Hepatocyte (in vitro differentiated cells): Measurements from ENCODE around the gene SFT2D2. TPM values are rescaled to one million over a fixed set of nuclear protein-coding genes. Genes with fewer than 3 reads are reported as not detected.
"Not testable (repeated sequence)": the region's sequence is repeated elsewhere in the genome, so short reads cannot be mapped to it uniquely, and the experiment has no call there.

Experiments used
- DNase-seq: peaks from one replicate; pipeline ENCODE4 v3.0.0-alpha.2; 2016; ENCODE audit warnings: low spot score
- H2AFZ ChIP-seq: fragments of 200-600 bp; sonication (generic); 2 replicates; pipeline ENCODE4 v1.6.0; 2016; ENCODE audit warnings: antibody characterized with exemption, mild to moderate bottlenecking
- H3K27ac ChIP-seq: fragments of 200-600 bp; sonication (generic); 2 replicates; pipeline ENCODE4 v1.5.1; 2016; ENCODE audit warnings: mild to moderate bottlenecking
- H3K27me3 ChIP-seq: fragments of 200-600 bp; sonication (generic); 2 replicates; pipeline ENCODE4 v1.6.1; 2016
- H3K36me3 ChIP-seq: fragments of 200-600 bp; sonication (generic); replicated peaks from 2 replicates; pipeline ENCODE4 v1.5.1; 2016; ENCODE audit warnings: low read depth; ENCODE audit not compliant: insufficient read depth
- H3K4me1 ChIP-seq: fragments of 200-600 bp; sonication (generic); 2 replicates; pipeline ENCODE4 v1.5.1; 2016; ENCODE audit warnings: mild to moderate bottlenecking, moderate library complexity; ENCODE audit not compliant: insufficient read depth
- H3K4me2 ChIP-seq: fragments of 200-600 bp; sonication (generic); 2 replicates; pipeline ENCODE4 v1.6.0; 2016
- H3K4me3 ChIP-seq: fragments of 200-600 bp; sonication (generic); 2 replicates; pipeline ENCODE4 v1.5.1; 2016; ENCODE audit warnings: mild to moderate bottlenecking
- H3K79me2 ChIP-seq: fragments of 200-600 bp; sonication (generic); 2 replicates; pipeline ENCODE4 v1.6.0; 2017; ENCODE audit warnings: mild to moderate bottlenecking
- H3K9me2 ChIP-seq: fragments of 200-600 bp; sonication (generic); replicated peaks from 2 replicates; pipeline ENCODE4 v1.6.0; 2017; ENCODE audit warnings: mild to moderate bottlenecking; ENCODE audit not compliant: insufficient read depth
- H3K9me3 ChIP-seq: fragments of 200-600 bp; sonication (generic); 2 replicates; pipeline ENCODE4 v1.5.1; 2016; ENCODE audit warnings: low read depth, mild to moderate bottlenecking
- H4K20me1 ChIP-seq: fragments of 200-600 bp; sonication (generic); 2 replicates; pipeline ENCODE4 v1.6.0; 2016; ENCODE audit warnings: mild to moderate bottlenecking; ENCODE audit not compliant: insufficient read depth, poor library complexity, severe bottlenecking
- CTCF ChIP-seq: fragments of 200-600 bp; sonication (generic); IDR thresholded peaks from 2 replicates; pipeline ENCODE4 v1.5.1; 2016; ENCODE audit warnings: antibody characterized with exemption, mild to moderate bottlenecking; ENCODE audit not compliant: poor library complexity
- EZH2 ChIP-seq: fragments of 200-600 bp; sonication (generic); IDR thresholded peaks from 2 replicates; pipeline ENCODE4 v1.6.1; 2016; ENCODE audit warnings: antibody characterized with exemption, mild to moderate bottlenecking, borderline replicate concordance
- EZH2phosphoT487 ChIP-seq: fragments of 200-600 bp; sonication (generic); IDR thresholded peaks from one replicate; pipeline ENCODE4 v1.6.1; 2018; ENCODE audit warnings: antibody characterized with exemption, mild to moderate bottlenecking, low read depth, moderate library complexity; ENCODE audit not compliant: unreplicated experiment, severe bottlenecking
- WGBS: methylation state at CpG from one replicate; pipeline ENCODE4 v1.1.6; 2016; ENCODE audit warnings: low lambda C conversion rate; ENCODE audit errors: missing lambda C conversion rate; 5-methylcytosine and 5-hydroxymethylcytosine counted together
- polyA plus RNA-seq: library from polyadenylated mRNA; unstranded; fragments of >200 nt; fragmentation: Nextera tagmentation; extraction: Ambion mirVana; gene quantifications from 2 replicates; pipeline ENCODE4 v1.2.1, GENCODE V29; 2016
- total RNA-seq: library from RNA; depleted of rRNA; stranded (reverse); fragments of >200 nt; gene quantifications from 2 replicates; pipeline ENCODE4 v1.2.3, GENCODE V29; 2014

SFT2D2 gene
- total and polyA plus RNA-seq, 2 experiments from 2014 or later = 31.5 to 36.9 TPM

- no peaks in the 10 kb centered on the region for H3K9me3 ChIP-seq
- H3K4me3 ChIP-seq = peak overlapping the region; percentile 41
- peak overlapping the region; percentile 52 for H2AFZ ChIP-seq
- no peaks in the 10 kb centered on the region for H3K4me1 ChIP-seq
- H3K27me3 ChIP-seq = no peaks in the 10 kb centered on the region
- no peaks in the 10 kb centered on the region for H3K36me3 ChIP-seq
- peaks cover 48% of the 10 kb centered on the region for H3K79me2 ChIP-seq
- WGBS = 7% methylated on average over 20 of the region's 20 CpGs
- peak overlapping the region; percentile 84 for H3K4me2 ChIP-seq
- no peaks in the 10 kb centered on the region for H4K20me1 ChIP-seq
- H3K27ac ChIP-seq = peak overlapping the region; percentile 90
- TF ChIP-seq EZH2 = no peak
- TF ChIP-seq EZH2phosphoT487 = no peak
- TF ChIP-seq CTCF = no peak
- H3K9me2 ChIP-seq = no peaks in the 10 kb centered on the region
- DNase-seq = peak; percentile 23
Observed at GRCh38 chr1:168179438-168180147, 46.2 kb upstream of the SFT2D2 start.

- no peaks in the 10 kb centered on the region for H4K20me1 ChIP-seq
- DNase-seq = no peak
- H3K79me2 ChIP-seq = peaks cover 53% of the 10 kb centered on the region
- peak overlapping the region; percentile 90 for H3K27ac ChIP-seq
- peak overlapping the region; percentile 84 for H3K4me2 ChIP-seq
- peak overlapping the region; percentile 52 for H2AFZ ChIP-seq
- no peaks in the 10 kb centered on the region for H3K36me3 ChIP-seq
- no peaks in the 10 kb centered on the region for H3K27me3 ChIP-seq
- TF ChIP-seq CTCF (no peak), EZH2 (no peak), EZH2phosphoT487 (no peak)
- no peaks in the 10 kb centered on the region for H3K9me2 ChIP-seq
- WGBS = 39% methylated on average over 2 of the region's 2 CpGs
- no peaks in the 10 kb centered on the region for H3K4me1 ChIP-seq
- H3K9me3 ChIP-seq = no peaks in the 10 kb centered on the region
- peak overlapping the region; percentile 41 for H3K4me3 ChIP-seq
Observed at GRCh38 chr1:168180148-168180524, 45.7 kb upstream of the SFT2D2 start.

GRCh38 chr1:168181063-168181720 lies 44.6 kb upstream of the SFT2D2 start:
- WGBS = 96% methylated on average over 15 of the region's 15 CpGs
- H3K9me2 ChIP-seq, H3K27me3 ChIP-seq, H2AFZ ChIP-seq, H3K9me3 ChIP-seq, H3K4me1 ChIP-seq, H3K27ac ChIP-seq, DNase-seq, H3K36me3 ChIP-seq, H4K20me1 ChIP-seq, H3K4me3 ChIP-seq: not testable (repeated sequence)
- Histone ChIP-seq H3K4me2 (peak overlapping the region; percentile 84), H3K79me2 (peaks cover 56% of the 10 kb centered on the region)

- H2AFZ ChIP-seq = no peak overlapping the region
- H3K27me3 ChIP-seq = no peaks in the 10 kb centered on the region
- TF ChIP-seq EZH2phosphoT487 (no peak), CTCF (no peak), EZH2 (no peak)
- no peaks in the 10 kb centered on the region for H3K36me3 ChIP-seq
- no peak overlapping the region for H3K4me2 ChIP-seq
- DNase-seq = no peak
- no peak overlapping the region for H3K4me3 ChIP-seq
- H3K9me3 ChIP-seq = no peaks in the 10 kb centered on the region
- H3K79me2 ChIP-seq = peaks cover 34% of the 10 kb centered on the region
- H3K9me2 ChIP-seq = no peaks in the 10 kb centered on the region
- H3K4me1 ChIP-seq = no peaks in the 10 kb centered on the region
- H3K27ac ChIP-seq = no peak overlapping the region
- H4K20me1 ChIP-seq = no peaks in the 10 kb centered on the region
Observed at GRCh38 chr1:168187177-168187576, 38.6 kb upstream of the SFT2D2 start.
